ENCODE data around the gene RASL12.
"Not testable (repeated sequence)": the region's sequence is repeated elsewhere in the genome, so short reads cannot be mapped to it uniquely, and the experiment has no call there.

RASL12 gene

GRCh38 chr15:65076486-65077290, 8.9 kb upstream of the RASL12 start, which contains the start of gene KBTBD13:
Gene KBTBD13, plus strand, starts transcription at chr15:65076746. Its CDS starts 70 bp downstream, at chr15:65076816.
- Histone ChIP-seq H3K27ac (ENCODE audit: low read depth, low read length) (no peak within 1 kb of the TSS), H4K20me1 (ENCODE audit: low read depth, low read length) (no peaks in the 10 kb centered on the region), H3K4me2 (ENCODE audit: low read depth, low read length, poor library complexity, severe bottlenecking) (no peak within 1 kb of the TSS), H2AFZ (ENCODE audit: low read depth, low read length, severe bottlenecking) (no peak within 1 kb of the TSS), H3K9ac (ENCODE audit: low read length) (no peak within 1 kb of the TSS), H3K36me3 (ENCODE audit: low read length) (no peaks in the 10 kb centered on the region), H3K27me3 (ENCODE audit: low read length) (no peaks in the 10 kb centered on the region), H3K9me2 (replicated peaks; ENCODE audit: insufficient read depth, low read length) (no peaks in the 10 kb centered on the region), H3F3A (ENCODE audit: insufficient read depth) (no peaks in the 10 kb centered on the region), H3K9me3 (ENCODE audit: insufficient read depth, low read length) (no peaks in the 10 kb centered on the region), H3K79me2 (ENCODE audit: insufficient read depth, low read length) (no peaks in the 10 kb centered on the region), H3K4me3 (ENCODE audit: insufficient read depth, low read length, poor library complexity, severe bottlenecking) (no peak within 1 kb of the TSS)
- TF ChIP-seq CTCF (IDR thresholded peaks at IDR 0.05; ENCODE audit: insufficient read depth, low read length, poor library complexity, severe bottlenecking) (no peak), EZH2phosphoT487 (conservative IDR thresholded peaks at IDR 0.05; ENCODE audit: low read length) (no peak)

- H2AFZ ChIP-seq (ENCODE audit: low read depth, low read length, severe bottlenecking); H3K9ac ChIP-seq (ENCODE audit: low read length); H3K79me2 ChIP-seq (ENCODE audit: insufficient read depth, low read length); H3F3A ChIP-seq (ENCODE audit: insufficient read depth); H3K27me3 ChIP-seq (ENCODE audit: low read length); H3K9me3 ChIP-seq (ENCODE audit: insufficient read depth, low read length); H3K4me2 ChIP-seq (ENCODE audit: low read depth, low read length, poor library complexity, severe bottlenecking); H3K27ac ChIP-seq (ENCODE audit: low read depth, low read length); H3K36me3 ChIP-seq (ENCODE audit: low read length); H3K9me2 ChIP-seq (replicated peaks; ENCODE audit: insufficient read depth, low read length); H3K4me3 ChIP-seq (ENCODE audit: insufficient read depth, low read length, poor library complexity, severe bottlenecking); H4K20me1 ChIP-seq (ENCODE audit: low read depth, low read length): not testable (repeated sequence)
Measured at GRCh38 chr15:65075607-65076395, 8.0 kb upstream of the RASL12 start.

- H4K20me1 ChIP-seq (ENCODE audit: low read depth, low read length); H3K9me3 ChIP-seq (ENCODE audit: insufficient read depth, low read length); H3K4me3 ChIP-seq (ENCODE audit: insufficient read depth, low read length, poor library complexity, severe bottlenecking); H3K9ac ChIP-seq (ENCODE audit: low read length); H3K36me3 ChIP-seq (ENCODE audit: low read length); H3K9me2 ChIP-seq (replicated peaks; ENCODE audit: insufficient read depth, low read length); H3K27ac ChIP-seq (ENCODE audit: low read depth, low read length); H3F3A ChIP-seq (ENCODE audit: insufficient read depth); H2AFZ ChIP-seq (ENCODE audit: low read depth, low read length, severe bottlenecking); H3K79me2 ChIP-seq (ENCODE audit: insufficient read depth, low read length); H3K4me2 ChIP-seq (ENCODE audit: low read depth, low read length, poor library complexity, severe bottlenecking); H3K27me3 ChIP-seq (ENCODE audit: low read length): not testable (repeated sequence)
Measured at GRCh38 chr15:65074946-65075345, 7.2 kb upstream of the RASL12 start.

GRCh38 chr15:65072617-65073016, 4.8 kb upstream of the RASL12 start:
- Histone ChIP-seq H3K9me2 (replicated peaks; ENCODE audit: insufficient read depth, low read length) (no peaks in the 10 kb centered on the region), H3K27ac (ENCODE audit: low read depth, low read length) (no peak overlapping the region), H3K9me3 (ENCODE audit: insufficient read depth, low read length) (no peaks in the 10 kb centered on the region), H3K9ac (ENCODE audit: low read length) (no peak overlapping the region), H3K36me3 (ENCODE audit: low read length) (no peaks in the 10 kb centered on the region), H4K20me1 (ENCODE audit: low read depth, low read length) (no peaks in the 10 kb centered on the region), H3K27me3 (ENCODE audit: low read length) (no peaks in the 10 kb centered on the region), H3F3A (ENCODE audit: insufficient read depth) (no peaks in the 10 kb centered on the region), H3K4me2 (ENCODE audit: low read depth, low read length, poor library complexity, severe bottlenecking) (no peak overlapping the region), H3K4me3 (ENCODE audit: insufficient read depth, low read length, poor library complexity, severe bottlenecking) (no peak overlapping the region), H3K79me2 (ENCODE audit: insufficient read depth, low read length) (no peaks in the 10 kb centered on the region), H2AFZ (ENCODE audit: low read depth, low read length, severe bottlenecking) (no peak overlapping the region)
- TF ChIP-seq EZH2phosphoT487 (conservative IDR thresholded peaks at IDR 0.05; ENCODE audit: low read length) (no peak), CTCF (IDR thresholded peaks at IDR 0.05; ENCODE audit: insufficient read depth, low read length, poor library complexity, severe bottlenecking) (no peak)
